Amniotic epithelial cell (primary cell): Measurements from ENCODE around the gene LRRC46.

ENCODE experiments used
- DNase-seq: peaks from one replicate; pipeline ENCODE4 v3.0.0-alpha.2; 2010; ENCODE audit warnings: low read depth

The LRRC46 gene

GRCh38 chr17:47851764-47852112 lies 20.3 kb downstream of the LRRC46 start:
- no peak for DNase-seq

GRCh38 chr17:47852113-47852949 lies 20.9 kb downstream of the LRRC46 start:
- DNase-seq = no peak

GRCh38 chr17:47853616-47854015 lies 22.1 kb downstream of the LRRC46 start:
- no peak for DNase-seq

GRCh38 chr17:47855737-47856136 lies 24.3 kb downstream of the LRRC46 start:
- no peak for DNase-seq

- DNase-seq = no peak
Measured at GRCh38 chr17:47856830-47857229, 25.4 kb downstream of the LRRC46 start.

GRCh38 chr17:47857551-47858455 lies 26.3 kb downstream of the LRRC46 start:
- no peak for DNase-seq

- DNase-seq = no peak
Measured at GRCh38 chr17:47860386-47860785, 28.9 kb downstream of the LRRC46 start.

- peak; percentile 85 for DNase-seq
Measured at GRCh38 chr17:47862621-47863440, 31.4 kb downstream of the LRRC46 start.

- no peak for DNase-seq
Measured at GRCh38 chr17:47864791-47865216, 33.3 kb downstream of the LRRC46 start.

- peak; percentile 65 for DNase-seq
Measured at GRCh38 chr17:47866941-47867340, 35.5 kb downstream of the LRRC46 start.

- no peak for DNase-seq
Measured at GRCh38 chr17:47867813-47868533, 36.5 kb downstream of the LRRC46 start.

- no peak for DNase-seq
Measured at GRCh38 chr17:47869114-47869513, 37.6 kb downstream of the LRRC46 start.

GRCh38 chr17:47870056-47870455 lies 38.6 kb downstream of the LRRC46 start:
- no peak for DNase-seq

GRCh38 chr17:47871048-47871447 lies 39.6 kb downstream of the LRRC46 start:
- no peak for DNase-seq

- no peak for DNase-seq
Measured at GRCh38 chr17:47872019-47872650, 40.7 kb downstream of the LRRC46 start.

- peak; percentile 24 for DNase-seq
Measured at GRCh38 chr17:47872651-47873161, 41.2 kb downstream of the LRRC46 start.

GRCh38 chr17:47873200-47874090 lies 42.0 kb downstream of the LRRC46 start:
- DNase-seq = no peak

GRCh38 chr17:47875011-47875985 lies 43.8 kb downstream of the LRRC46 start:
- peak; percentile 35 for DNase-seq
